Measurements from ENCODE around the gene PDS5B. TPM values are rescaled to one million over a fixed set of nuclear protein-coding genes. Genes with fewer than 3 reads are reported as not detected.
"Not testable (repeated sequence)": the region's sequence is repeated elsewhere in the genome, so short reads cannot be mapped to it uniquely, and the experiment has no call there.

Gene PDS5B
- total RNA-seq, 1 donor from 2014 or later, result 31.0 TPM

DNA sequence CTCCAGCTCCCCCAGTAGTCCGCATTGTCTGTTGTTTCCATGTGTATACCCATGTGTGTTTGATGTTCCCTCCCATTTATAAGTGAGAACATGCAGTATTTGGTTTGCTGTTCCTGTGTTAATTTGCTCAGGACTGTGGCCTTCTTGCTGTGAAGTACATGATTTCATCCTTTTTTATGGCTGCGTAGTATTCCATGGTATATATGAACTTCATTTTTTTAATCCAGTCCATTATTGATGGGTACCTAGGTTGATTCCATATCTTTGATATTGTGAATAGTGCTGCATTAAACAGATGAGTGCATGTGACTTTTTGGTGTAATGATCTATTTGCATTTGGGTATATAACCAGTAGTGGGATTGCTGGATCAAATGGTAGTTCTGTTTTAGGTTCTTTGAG lies 175.2 kb downstream of the PDS5B start:
- DNase-seq (ENCODE audit: low spot score), result no peak

DNA sequence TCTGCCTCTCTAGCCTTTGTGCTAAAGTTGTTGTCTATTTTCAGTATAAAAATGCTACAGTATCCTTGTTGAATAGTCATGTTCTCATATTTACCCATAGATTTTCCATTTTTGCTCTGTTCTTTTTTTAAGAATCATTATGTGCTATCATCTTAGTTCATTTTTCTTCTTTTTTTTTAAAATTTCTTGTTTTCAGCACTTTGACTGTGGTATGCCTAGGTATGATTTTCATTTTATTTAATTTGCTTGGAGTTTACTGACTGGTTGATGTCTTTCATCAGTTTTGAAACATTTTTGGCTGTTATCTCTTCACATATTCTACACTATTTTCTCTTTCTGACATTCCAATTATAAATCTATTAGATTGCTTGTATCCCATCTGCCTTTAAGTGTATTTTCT lies 192.9 kb downstream of the PDS5B start:
- no peak for DNase-seq (ENCODE audit: low spot score)

DNA sequence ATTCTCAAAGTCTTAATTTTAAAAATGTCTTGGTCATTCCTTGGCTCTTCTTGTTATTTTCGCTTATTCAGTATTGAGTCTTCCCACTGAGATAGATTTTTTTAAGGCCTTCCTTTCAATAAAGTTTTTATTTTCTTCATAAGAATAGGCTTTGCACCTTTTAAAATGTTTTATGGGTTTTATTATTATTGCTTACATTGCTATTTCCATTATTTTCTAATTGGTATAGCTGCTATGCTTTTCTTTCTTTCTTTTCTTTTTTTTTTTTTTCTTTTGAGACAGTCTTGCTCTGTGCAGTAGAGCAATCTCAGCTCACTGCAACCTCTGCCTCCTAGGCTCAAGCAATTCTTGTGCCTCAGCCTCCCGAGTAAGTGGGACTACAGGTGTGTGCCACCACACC lies 195.7 kb downstream of the PDS5B start:
- no peak for DNase-seq (ENCODE audit: low spot score)

DNA sequence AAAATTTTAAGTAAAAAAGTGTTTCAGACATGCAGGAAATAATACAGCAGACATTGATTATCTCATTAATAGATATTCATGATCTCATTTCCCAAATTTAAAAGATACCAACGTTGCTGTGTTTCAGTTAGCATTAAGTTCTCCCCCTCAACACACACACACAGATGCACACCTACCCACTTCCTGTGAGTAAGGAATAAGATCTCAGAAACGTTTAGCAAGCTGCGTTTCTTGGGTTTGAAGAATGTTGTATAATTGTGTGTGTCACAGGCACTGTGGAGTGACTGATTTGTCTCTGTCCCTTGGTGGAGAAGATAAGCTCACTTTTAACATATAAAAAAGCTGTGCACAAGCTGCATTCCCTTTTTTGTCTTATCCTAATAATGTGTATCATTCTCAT lies 196.8 kb downstream of the PDS5B start:
- DNase-seq (ENCODE audit: low spot score), result no peak

DNA sequence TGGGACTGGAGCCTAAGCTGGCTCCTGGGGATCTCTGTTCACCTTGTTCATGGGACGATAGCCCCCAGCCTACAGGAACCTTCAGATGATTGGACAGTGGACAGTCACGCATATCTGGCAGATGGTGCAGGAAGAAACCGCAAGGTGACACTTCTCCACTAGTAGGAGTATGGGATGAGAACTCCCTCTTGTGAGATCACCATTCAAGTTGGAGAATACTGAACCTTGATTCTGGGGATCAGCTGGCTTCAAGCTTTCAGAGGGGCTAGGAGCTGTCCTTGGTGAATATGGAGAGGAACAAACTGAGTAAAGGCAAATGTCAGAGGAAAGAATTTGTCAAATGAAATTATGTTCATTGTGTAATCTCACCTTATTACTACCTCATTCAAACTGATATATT lies 204.5 kb downstream of the PDS5B start:
- DNase-seq (ENCODE audit: low spot score), result no peak

DNA sequence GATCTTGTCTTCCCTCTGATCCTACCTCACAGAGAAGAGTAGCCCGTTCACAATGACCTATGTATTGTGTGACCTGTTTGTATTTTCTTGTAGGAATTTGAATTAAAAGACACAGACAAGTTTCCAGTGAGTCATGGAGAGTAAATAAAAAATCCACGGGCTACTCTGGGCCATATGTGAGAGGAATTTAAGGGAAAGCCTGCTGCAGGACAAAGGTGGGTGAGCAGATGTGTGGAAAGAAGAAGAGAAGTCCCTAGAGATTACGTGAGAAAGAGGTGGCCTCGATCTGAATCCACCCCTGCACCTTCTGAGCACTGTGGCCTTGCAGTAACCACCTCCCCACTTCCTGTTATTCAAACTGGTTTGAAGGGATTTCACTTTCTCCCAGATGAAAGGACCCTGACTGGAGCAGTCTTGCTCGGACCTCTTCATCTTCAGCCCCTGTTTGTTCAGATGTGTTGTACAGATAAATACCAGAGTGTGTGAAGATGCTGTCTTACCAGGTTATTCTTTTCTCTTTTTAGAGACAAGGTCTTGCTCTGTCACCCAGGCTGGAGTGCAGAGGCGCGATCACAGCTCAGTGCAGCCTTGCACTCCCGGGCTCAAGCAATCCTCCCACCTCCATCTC lies 205.4 kb downstream of the PDS5B start:
- DNase-seq (ENCODE audit: low spot score), result no peak

DNA sequence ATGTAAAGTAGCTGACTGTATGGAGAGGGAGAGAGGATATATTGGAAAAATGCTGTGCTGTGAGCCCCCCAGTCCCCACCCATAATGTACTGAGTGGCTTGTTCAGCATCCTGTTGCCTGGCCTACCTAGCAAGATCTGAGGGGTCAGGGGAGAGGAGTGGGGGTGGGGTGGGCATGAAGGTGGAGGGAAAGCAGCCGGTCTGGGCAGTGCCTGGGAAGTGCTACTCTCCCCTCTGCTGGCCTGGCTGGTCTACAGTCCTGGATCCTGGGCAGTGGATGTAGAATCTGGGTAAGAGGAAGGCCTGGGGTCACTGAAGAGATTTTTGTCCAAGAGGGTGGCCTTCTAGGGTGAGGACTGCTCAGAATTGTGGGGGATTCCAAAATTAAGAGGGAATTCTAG lies 210.5 kb downstream of the PDS5B start:
- no peak for DNase-seq (ENCODE audit: low spot score)

DNA sequence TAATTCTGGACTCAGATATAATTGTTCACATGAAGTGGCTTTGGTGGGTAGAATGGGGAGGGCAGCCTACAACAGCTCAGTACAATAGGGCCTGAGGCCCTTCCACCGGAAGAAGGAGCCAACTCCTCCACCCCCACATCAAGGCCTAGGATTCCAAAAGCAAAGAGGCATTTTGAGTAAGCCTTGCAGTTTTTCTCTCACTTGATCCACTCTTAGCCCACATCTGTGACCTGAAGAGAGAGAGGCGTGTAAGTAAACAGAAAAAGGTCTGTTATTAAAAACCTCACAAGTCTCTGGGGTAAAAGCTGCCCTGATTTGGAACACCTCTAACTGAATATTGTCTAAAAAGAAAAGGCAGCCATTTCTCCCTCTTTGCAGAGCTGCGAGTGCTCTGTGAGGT lies 215.9 kb downstream of the PDS5B start:
- DNase-seq (ENCODE audit: low spot score), result no peak

DNA sequence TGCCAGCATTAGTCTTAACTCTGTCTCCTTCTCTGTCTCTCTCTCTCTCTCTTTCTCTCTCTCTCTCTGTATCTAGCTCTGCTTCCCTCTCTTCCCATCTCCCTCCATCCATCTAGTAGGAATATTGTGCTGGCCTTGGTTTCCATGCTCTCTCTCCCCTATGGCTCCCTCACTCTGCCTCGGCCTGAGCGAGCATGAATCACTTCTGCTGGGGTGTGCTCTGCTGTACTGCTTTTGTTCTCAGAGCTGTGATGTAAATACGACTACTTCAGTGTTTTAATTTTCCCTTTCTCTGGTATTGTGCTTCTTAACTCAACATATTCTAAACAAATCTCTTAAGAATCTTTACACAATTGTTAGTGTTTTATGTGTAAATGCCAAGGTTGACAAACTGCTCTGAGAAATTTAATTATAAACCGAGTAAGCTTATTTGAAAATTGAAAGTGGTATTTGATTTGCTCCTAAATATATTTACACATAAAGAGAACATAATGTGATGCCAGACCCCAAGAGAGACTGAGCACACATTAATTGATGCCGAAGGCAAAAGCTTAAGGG lies 218.5 kb downstream of the PDS5B start:
- DNase-seq (ENCODE audit: low spot score), result no peak

DNA sequence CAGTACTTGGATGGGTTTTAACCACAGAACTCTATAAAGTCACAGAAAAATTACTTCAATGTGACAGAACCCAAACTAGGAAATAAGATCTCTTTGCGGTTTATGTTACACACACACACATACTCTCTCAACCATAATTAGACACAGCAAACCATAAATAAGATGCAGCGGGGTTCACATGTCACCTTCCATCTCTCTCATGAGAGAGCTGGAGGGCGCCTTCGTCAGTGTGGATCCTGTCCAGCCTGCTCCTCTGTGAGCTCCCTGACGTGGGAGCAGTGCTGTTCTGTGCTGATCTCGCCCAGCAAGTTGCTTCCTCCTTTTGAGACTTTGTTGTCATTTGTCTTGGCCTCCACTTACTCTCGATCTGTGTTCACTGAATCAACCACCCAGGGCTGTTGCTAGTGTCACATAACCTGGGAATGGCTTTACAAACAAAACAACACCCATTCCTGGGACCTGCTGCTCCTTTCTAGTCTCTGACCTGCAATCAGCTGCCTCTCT lies 225.1 kb downstream of the PDS5B start:
- no peak for DNase-seq (ENCODE audit: low spot score)

DNA sequence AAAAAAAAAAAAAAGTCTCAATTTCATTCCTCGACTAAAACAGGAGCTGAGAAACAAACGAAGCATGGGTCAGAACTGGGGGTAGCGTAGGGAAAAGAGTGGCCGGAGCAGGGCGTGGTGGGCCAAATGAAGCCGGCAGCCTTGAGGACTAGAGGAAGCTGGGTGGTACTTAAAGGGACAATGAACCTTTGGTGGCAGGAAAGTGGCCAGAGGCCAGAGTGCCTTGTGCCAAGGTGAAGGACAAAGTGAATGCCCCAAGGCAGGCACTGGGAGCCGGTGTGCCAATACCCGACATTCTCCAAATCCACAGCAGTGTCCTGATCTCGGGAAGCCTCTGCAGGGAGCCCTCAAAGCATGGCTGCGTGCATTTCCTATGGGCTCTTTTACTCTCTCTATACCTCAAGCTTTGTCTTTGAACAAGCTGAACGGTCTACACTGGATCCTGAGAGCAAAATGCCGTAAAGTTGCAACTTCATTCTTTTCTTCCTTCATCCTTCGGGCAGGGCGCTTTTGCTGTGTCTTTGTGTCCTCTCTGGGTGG lies 235.0 kb downstream of the PDS5B start:
- peak; percentile 24 for DNase-seq (ENCODE audit: low spot score)

DNA sequence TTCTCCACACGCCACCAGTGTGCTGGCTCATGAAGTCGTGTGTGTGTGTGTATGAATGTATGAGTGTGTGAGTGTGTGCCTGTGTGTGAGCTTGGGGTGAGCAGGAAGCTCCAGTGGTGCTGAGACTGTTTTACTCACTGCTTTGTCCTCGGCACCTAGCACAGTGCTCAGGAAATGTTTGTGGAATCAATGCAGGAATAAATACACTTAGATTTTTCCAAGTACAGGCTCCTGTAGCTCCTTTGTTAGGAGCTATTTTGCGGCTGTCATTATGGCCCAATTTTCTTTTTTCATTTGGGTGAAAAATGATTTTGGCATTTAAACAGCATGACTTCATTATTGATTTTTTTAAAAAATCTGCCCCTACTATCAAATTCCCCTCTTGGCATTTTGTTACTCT lies 236.5 kb downstream of the PDS5B start:
- no peak for DNase-seq (ENCODE audit: low spot score)

DNA sequence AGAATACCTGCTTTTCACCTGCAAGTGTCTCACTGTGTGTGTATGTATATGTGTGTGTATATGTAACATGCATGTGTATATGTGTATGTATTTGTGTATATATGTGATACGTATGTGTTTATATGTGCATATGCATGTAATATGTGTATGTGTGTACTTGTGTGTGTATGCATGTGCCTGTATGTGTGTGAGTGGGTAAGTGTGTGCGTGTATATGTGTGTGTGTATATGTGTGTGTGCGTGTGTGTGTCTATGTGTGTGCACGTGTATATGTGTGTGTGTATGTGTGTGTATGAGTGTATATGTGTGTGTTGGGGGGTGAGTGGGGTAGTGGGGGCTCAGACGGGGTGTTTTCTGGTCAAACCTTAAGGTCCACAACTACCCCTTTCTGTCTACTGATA lies 237.3 kb downstream of the PDS5B start:
- DNase-seq (ENCODE audit: low spot score), result no peak

DNA sequence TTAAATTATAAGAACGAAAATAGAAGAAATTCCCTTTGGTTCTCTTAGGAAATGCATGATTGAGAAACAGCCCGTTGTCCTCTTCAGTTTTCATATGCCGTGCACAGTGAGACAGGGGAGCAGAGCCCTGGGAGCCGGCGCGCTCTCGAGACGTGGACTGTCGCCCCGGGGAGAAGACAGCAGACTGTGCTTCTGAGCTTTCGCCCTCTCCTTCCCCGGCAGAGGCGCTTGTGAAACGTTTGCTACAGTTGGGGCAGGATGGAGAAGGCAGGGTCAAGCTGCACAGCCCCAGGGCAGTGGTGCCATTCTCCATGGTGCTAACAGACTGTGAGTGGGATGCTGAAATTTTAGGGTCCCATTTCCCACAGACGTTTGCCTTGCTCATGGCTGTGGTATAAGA lies 237.8 kb downstream of the PDS5B start:
- no peak for DNase-seq (ENCODE audit: low spot score)

DNA sequence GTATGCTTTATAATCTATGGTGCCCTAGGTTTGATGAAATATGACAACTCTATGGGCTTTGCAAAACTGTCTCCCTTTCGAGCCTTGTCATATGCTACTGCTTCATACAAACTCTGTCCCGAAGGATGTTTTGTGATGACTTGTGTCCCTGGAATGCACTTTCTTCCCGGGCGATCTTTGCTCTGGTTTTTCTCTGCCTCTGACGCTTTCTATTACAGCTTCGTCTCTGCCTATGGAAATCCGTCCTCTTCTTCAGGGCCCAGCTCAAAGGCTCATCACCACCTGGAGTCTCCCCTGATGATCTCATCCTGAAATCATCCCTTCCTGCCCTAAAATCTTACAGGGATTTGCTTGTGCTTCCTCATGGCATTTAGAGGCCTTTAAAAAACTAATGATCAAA lies 238.4 kb downstream of the PDS5B start:
- peak; percentile 30 for DNase-seq (ENCODE audit: low spot score)

DNA sequence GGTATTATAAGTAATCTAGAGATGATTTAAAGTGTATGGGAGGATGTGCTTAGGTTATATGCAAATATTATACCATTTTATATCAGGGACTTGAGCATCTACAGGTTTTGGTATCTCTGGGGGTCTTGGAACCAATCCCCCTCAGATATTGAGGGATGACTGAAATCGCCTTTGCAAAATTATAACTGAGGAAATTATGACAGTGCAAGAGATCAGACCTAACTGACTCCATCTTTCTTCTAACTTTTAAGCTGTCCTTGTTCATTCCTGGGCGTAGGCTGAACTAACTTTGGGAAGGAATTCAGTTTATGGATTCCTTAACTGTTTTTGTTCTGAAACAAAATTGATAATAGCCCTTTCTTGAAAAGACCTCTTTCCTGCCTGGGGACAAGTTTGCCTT lies 239.2 kb downstream of the PDS5B start:
- DNase-seq (ENCODE audit: low spot score), result no peak

DNA sequence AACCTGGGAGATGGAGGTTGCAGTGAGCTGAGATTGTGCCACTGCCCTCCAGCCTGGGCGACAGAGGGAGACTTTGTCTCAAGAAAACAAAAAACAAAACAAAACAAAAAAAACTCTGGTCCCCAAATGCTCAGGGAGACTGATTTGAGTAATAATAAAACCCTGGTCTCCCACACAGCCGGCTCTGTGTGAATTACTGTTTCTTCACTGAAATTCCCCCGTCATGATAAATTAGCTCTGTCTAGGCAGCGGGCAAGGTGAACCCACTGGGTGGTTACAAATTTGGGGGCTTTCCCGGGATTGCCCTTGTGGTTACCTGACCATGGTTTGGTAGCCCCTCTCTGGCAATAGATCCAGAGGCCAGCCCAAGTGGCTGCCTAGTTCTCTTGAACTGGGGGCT lies 240.1 kb downstream of the PDS5B start:
- not testable (repeated sequence) for DNase-seq (ENCODE audit: low spot score)

Other genes with a start within 250 kb of the PDS5B start
- gene N4BP2L1, start 158.3 kb upstream of the PDS5B start, total RNA-seq, result 10.1 TPM
- gene N4BP2L2, start 47.7 kb upstream of the PDS5B start, total RNA-seq, result 117 TPM